HG03469 (cell line): ENCODE measurements around the gene SLFN5.
"Not testable (repeated sequence)": the region's sequence is repeated elsewhere in the genome, so short reads cannot be mapped to it uniquely, and the experiment has no call there.

ENCODE experiments used
- ATAC-seq: cut with Tn5 transposase; IDR thresholded peaks from one replicate; pipeline ENCODE4 v1.9.1; 2021; ENCODE audit warnings: mild to moderate bottlenecking, moderate library complexity, moderate number of reproducible peaks; ENCODE audit not compliant: unreplicated experiment

Gene SLFN5

GRCh38 chr17:35242805-35243560, at the start of gene SLFN5:
Gene SLFN5, plus strand, starts transcription at chr17:35243072. Its CDS starts 15,619 bp downstream, at chr17:35258691.
- ATAC-seq, result peak; percentile 38

- not testable (repeated sequence) for ATAC-seq
Observed at GRCh38 chr17:35194001-35194400, 48.9 kb upstream of the SLFN5 start, which contains the start of gene SLC35G3. Gene SLC35G3, minus strand, starts transcription at chr17:35194393. Its CDS starts 86 bp downstream, at chr17:35194307.

- ATAC-seq, result not testable (repeated sequence)
Observed at GRCh38 chr17:35195062-35195461, 47.8 kb upstream of the SLFN5 start.

- ATAC-seq, result not testable (repeated sequence)
Observed at GRCh38 chr17:35202582-35202981, 40.3 kb upstream of the SLFN5 start.

GRCh38 chr17:35210741-35211140, 32.1 kb upstream of the SLFN5 start:
- ATAC-seq, result no peak

- no peak for ATAC-seq
Observed at GRCh38 chr17:35212668-35213067, 30.2 kb upstream of the SLFN5 start.

- no peak for ATAC-seq
Observed at GRCh38 chr17:35213412-35213940, 29.4 kb upstream of the SLFN5 start.

GRCh38 chr17:35214192-35214591, 28.7 kb upstream of the SLFN5 start:
- no peak for ATAC-seq

GRCh38 chr17:35214631-35215273, 28.1 kb upstream of the SLFN5 start:
- no peak for ATAC-seq

- ATAC-seq, result no peak
Observed at GRCh38 chr17:35217107-35217506, 25.8 kb upstream of the SLFN5 start.

GRCh38 chr17:35218915-35219314, 24.0 kb upstream of the SLFN5 start:
- no peak for ATAC-seq

GRCh38 chr17:35222452-35222851, 20.4 kb upstream of the SLFN5 start:
- no peak for ATAC-seq

- ATAC-seq, result no peak
Observed at GRCh38 chr17:35224436-35224835, 18.4 kb upstream of the SLFN5 start.

- no peak for ATAC-seq
Observed at GRCh38 chr17:35227546-35227945, 15.3 kb upstream of the SLFN5 start.

- ATAC-seq, result no peak
Observed at GRCh38 chr17:35229638-35230037, 13.2 kb upstream of the SLFN5 start.

- ATAC-seq, result not testable (repeated sequence)
Observed at GRCh38 chr17:35234315-35234714, 8.6 kb upstream of the SLFN5 start.

GRCh38 chr17:35235289-35235688, 7.6 kb upstream of the SLFN5 start:
- no peak for ATAC-seq

GRCh38 chr17:35235917-35236316, 7.0 kb upstream of the SLFN5 start:
- ATAC-seq, result no peak

GRCh38 chr17:35236821-35237220, 6.1 kb upstream of the SLFN5 start:
- ATAC-seq, result no peak

GRCh38 chr17:35238821-35239220, 4.1 kb upstream of the SLFN5 start:
- ATAC-seq, result no peak

GRCh38 chr17:35239823-35240222, 3.0 kb upstream of the SLFN5 start:
- ATAC-seq, result no peak

- no peak for ATAC-seq
Observed at GRCh38 chr17:35240861-35241260, 2.0 kb upstream of the SLFN5 start.
